GM21576 (cell line): ENCODE results near the gene PNMA1.

ENCODE experiments used
- ATAC-seq: cut with Tn5 transposase; IDR thresholded peaks from one replicate; pipeline ENCODE4 v1.9.1; 2021; ENCODE audit warnings: mild to moderate bottlenecking, moderate library complexity; ENCODE audit not compliant: unreplicated experiment

Gene PNMA1

GRCh38 chr14:73739174-73739898 lies 25.2 kb upstream of the PNMA1 start:
- no peak for ATAC-seq

DNA sequence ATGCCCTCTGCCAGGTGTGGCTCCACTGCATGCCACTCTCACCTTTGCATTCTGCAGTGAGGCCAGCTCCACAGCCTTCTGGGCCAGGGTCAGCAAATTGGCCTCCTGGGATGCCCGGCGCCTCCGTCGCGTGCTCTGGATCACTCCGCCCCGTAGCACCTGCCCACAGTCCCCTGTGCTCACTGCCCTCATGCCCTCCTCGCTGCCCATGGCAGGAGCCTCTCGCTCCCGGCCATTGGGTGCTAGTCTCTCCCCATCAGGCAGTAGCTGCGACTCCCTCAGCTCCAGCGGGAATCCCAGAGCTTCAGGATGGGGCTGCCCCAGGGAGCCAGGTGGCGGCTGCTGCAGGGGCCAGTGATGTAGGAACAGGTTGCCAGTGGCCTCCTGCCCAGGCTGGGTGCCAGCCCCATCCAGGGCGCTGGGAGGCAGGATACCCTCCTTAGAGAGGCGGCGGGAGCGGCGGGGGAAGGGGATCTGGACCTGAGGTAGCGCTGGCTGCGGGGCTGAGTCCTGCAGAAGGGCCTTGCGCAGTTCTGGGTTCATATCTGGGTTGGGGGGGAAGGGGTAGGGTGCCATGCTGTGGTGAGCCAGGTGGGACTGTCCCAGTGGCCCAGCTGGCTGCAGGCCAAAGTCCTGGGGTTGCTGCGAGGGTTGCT lies 24.5 kb upstream of the PNMA1 start:
- ATAC-seq = no peak

GRCh38 chr14:73736842-73737241 lies 22.7 kb upstream of the PNMA1 start:
- no peak for ATAC-seq

- ATAC-seq = no peak
Measured at GRCh38 chr14:73732006-73732405, 17.8 kb upstream of the PNMA1 start.

- no peak for ATAC-seq
Measured at GRCh38 chr14:73731111-73731510, 16.9 kb upstream of the PNMA1 start.

DNA sequence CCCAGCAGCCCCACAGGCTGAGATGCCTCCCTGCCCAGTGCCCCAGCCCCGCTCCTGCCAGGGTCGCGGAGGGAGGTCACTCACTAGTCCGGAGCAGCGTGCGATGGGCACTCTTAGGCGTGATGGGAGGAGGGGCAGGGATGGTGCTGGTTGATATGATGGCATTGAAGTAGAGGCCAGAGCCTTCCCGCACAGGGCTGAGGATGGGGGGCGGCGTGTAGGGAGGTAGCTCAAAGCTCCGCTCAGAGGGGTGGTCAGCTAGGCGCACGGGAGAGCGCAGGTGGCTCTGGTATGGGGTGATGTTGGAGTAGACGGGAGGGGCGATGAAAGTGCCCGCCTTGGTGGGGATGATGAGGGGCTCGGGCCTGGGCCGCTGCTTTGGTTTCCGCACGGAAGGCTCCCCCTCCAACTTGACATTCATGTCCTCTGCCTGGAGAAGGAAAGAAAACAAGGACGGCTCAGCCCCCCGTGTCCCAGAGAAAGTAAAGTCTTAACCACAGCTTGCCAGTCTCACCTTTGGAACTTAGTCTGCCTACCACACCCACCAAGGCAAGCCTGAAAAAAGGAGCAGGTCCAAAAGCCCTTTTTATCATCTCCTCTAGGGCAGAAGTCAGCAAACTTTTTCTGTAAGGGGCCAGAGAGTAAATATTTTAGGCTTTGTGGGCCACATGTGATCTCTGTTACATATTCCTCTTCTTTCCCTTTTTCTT lies 15.5 kb upstream of the PNMA1 start:
- ATAC-seq = no peak

DNA sequence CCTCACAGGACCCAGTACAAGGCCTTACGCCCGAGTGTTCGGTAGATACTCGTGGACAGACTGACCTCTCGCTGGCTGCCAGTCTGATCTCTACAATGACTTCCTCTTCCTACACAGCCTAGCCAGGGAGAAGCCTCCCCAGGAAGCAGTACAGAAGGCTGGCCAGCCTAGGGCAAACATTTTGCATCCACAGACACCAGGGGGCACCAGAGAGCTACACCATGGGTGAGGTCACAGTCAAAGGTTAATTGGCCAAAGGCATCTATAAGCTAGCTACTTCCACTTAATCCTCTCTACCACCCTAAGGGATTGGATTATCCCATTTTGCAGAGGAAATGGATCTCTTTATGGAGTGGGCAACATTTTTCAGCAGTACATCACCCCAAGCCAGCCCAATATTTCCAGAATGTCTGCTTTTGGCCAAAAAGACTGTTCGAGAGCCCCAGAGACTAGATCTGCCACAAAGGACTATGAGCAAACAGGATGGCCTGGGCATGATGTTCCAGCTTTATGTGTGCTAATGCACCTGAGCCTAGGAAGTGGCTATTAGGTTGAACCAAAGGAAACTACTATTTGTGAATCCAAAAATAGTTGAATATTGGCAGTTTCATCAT lies 14.6 kb upstream of the PNMA1 start:
- ATAC-seq = no peak

DNA sequence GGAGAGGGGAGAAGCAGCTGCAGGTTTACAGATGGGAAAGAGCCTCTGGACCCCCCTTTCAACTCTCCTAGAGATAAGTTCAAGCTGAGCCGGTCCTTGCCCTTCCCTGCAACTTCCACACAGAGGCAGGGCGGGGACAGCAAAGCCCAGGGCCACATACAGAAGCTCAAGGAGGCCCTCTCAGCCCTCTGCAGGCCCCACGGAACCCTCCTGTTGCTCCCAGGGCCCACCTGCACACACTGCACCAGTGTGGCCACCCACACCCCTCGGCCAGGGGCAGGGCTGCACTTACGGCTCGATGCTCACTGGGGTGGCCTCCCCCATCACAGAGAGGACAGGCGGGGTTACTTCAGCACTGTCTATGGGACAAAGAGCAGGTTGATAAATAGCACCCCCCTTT lies 13.0 kb upstream of the PNMA1 start:
- ATAC-seq = no peak

DNA sequence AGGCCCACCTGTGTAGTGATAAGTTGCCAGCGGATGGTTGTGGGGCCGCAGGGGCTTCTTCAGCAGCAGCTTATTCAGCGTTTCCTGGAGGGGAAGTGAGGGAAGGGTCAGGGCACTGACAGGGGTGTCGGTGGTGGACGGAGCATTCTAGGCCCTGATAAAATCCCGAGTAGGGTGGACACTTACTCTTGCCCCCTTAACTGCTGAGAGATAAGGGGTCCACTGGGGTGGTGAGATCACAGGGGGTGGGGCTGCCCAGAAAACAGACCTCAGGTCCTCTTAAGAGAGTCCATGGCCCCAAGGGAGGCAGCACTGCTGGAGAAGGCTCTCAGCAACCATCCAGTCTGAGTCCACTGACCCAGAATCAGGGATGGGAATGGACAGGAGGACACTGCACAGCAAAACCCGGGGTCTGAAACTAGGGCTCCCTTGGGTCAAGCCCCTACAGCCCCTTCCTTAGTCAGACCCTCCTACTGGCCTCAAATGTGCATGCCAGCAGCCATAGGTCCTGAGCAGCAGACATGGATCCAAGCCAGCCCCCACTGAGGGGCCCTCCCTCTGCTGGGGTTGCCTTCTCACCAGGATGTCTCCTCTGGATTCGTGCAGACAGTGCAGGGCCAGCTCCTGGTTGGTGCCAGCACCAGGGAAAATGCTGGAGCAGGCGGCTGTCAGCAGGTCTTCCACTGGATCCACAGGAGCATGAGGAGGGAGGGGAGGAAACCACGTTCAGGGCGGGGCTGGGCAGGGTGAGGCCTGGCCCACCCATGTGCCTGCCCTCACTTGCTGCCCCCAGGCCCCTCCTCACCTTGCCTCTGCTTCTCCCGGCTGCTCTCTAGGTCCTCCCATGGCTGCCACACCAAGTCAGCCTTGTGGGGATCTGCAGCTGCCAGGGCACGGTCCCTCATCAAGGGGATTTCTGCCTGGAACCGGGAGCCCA lies 12.1 kb upstream of the PNMA1 start:
- no peak for ATAC-seq

- no peak for ATAC-seq
Measured at GRCh38 chr14:73725116-73726024, 11.2 kb upstream of the PNMA1 start.

DNA sequence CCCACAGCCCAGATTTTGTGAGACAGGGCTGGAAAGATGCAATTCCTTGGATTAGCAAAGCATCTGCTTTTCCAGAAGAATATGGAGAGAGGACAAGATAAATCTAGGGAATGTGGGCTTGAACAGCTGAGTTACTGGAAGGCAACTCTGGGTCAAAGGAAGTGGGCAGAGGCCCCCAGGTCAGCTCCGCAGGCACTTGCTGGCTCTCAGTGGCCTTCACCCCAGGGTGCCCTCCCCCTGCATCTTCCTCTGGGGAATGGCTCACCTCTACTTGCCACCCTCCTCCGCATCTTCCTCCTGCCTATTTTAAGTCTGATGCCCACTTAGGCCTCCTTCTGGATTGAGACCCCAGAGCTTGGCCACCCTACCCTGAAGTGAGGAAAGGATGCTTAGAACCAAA lies 10.5 kb upstream of the PNMA1 start:
- no peak for ATAC-seq

DNA sequence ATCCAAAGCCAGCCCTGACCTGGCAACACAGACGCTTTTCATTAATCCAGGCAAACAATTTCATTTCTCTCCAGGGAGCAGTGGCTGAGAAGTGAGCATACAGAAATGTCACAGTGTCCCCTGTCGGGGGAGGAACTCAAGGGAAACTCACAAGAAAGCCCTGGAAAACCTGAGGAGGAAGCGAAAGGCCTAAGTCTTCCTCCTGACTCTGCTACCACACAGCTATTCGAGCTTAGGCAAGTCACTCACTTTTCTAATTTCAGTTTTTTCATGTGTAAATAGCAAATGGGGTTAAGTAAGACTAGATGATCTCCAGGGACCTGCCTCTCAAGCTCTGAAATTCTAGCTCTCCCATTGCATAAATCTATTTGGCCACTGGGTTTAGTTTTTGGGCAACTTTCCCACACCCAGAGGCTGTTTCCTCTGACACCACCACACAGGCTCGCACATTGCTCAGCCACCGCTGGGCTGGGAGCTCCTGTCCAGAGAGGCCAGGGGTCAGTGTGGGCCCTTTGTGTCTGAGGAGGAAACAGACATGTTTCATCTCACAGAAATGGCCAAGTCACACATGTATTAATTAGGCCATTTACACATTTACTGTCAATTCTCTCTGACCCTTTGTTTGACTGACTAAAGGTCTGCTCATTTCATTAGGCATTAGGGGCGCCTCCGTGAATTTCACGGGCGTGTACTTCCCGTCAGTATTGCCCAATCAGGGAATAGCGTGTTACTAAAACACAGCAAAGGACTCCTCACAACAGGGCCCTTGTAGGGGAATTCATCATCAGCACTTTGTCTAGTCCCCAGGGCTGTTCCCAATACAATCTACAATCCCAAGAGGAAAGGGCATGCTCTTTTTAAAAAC lies 9.8 kb upstream of the PNMA1 start:
- no peak for ATAC-seq

GRCh38 chr14:73723406-73723796 lies 9.2 kb upstream of the PNMA1 start:
- ATAC-seq = no peak

GRCh38 chr14:73722581-73722980 lies 8.4 kb upstream of the PNMA1 start:
- no peak for ATAC-seq

GRCh38 chr14:73721101-73721821 lies 7.1 kb upstream of the PNMA1 start:
- no peak for ATAC-seq

DNA sequence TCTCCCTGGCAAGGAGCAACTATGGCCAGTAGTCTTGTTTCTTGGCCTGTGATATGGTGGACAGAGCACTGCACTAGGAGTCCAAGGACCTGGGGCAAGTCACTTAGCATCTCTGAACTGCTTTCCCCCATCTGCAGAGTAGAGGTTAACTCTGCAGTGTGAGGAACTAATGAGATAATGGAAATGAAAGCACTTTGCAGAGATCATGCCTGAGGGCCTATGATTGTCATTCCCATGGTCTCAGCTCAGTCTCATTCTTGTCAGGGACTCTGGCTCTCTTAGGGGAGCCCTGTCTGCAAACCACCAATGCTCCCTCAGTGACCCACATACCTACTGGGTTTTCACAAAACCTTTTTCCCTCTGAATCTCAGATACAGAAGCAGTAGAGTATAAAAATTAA lies 6.5 kb upstream of the PNMA1 start:
- no peak for ATAC-seq

- no peak for ATAC-seq
Measured at GRCh38 chr14:73719791-73720190, 5.6 kb upstream of the PNMA1 start.

- no peak for ATAC-seq
Measured at GRCh38 chr14:73719361-73719760, 5.2 kb upstream of the PNMA1 start.
